Dendritic cell treated with granulocyte-macrophage colony-stimulating factor and Interleukin-4, amounts not matched to agents 40 ng/mL and 50 ng/mL, for 4 days (primary cell): Measurements from ENCODE around the gene CCT6B.
A peak's percentile ranks its signal among the peaks of the same experiment; 100 is the strongest.
"Not testable (repeated sequence)": the region's sequence is repeated elsewhere in the genome, so short reads cannot be mapped to it uniquely, and the experiment has no call there.

ENCODE experiments used
- H3K27ac Mint-ChIP-seq: one replicate; pipeline ENCODE4 v1.8.0; 2022; ENCODE audit warnings: mild to moderate bottlenecking, mixed read lengths
- H3K27me3 Mint-ChIP-seq: one replicate; pipeline ENCODE4 v1.8.0; 2022; ENCODE audit warnings: mild to moderate bottlenecking, mixed read lengths
- H3K36me3 Mint-ChIP-seq: one replicate; pipeline ENCODE4 v1.8.0; 2022; ENCODE audit warnings: low read depth, mixed read lengths
- H3K4me1 Mint-ChIP-seq: one replicate; pipeline ENCODE4 v1.8.0; 2022; ENCODE audit warnings: low read depth, mixed read lengths
- H3K4me3 Mint-ChIP-seq: one replicate; pipeline ENCODE4 v1.8.0; 2022; ENCODE audit warnings: mild to moderate bottlenecking, moderate library complexity, mixed read lengths
- H3K9me3 Mint-ChIP-seq: one replicate; pipeline ENCODE4 v1.8.0; 2022; ENCODE audit warnings: mixed read lengths
- intact Hi-C: fragments of 100-400 bp; cut with micrococcal nuclease; formaldehyde crosslinking; loops from one replicate; pipeline ENCODE4 v1.15.0; 2022

Gene CCT6B, protein sequence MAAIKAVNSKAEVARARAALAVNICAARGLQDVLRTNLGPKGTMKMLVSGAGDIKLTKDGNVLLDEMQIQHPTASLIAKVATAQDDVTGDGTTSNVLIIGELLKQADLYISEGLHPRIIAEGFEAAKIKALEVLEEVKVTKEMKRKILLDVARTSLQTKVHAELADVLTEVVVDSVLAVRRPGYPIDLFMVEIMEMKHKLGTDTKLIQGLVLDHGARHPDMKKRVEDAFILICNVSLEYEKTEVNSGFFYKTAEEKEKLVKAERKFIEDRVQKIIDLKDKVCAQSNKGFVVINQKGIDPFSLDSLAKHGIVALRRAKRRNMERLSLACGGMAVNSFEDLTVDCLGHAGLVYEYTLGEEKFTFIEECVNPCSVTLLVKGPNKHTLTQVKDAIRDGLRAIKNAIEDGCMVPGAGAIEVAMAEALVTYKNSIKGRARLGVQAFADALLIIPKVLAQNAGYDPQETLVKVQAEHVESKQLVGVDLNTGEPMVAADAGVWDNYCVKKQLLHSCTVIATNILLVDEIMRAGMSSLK

GRCh38 chr17:34961093-34961911 lies at the start of gene CCT6B, which contains the start of gene ZNF830:
Gene CCT6B, minus strand, starts transcription at chr17:34961460. Its CDS starts 67 bp downstream, at chr17:34961393.
Gene ZNF830, plus strand, starts transcription at chr17:34961540. Its CDS starts 27 bp downstream, at chr17:34961567.
- H3K27ac Mint-ChIP-seq = peak within 1 kb of the TSS; percentile 97
- no peaks in the 10 kb centered on the region for H3K9me3 Mint-ChIP-seq
- peak within 1 kb of the TSS; percentile 94 for H3K4me3 Mint-ChIP-seq
- peaks cover 5% of the 10 kb centered on the region for H3K27me3 Mint-ChIP-seq
- intact Hi-C loops = loop anchor here (1.0 kb wide), 2 partner anchors 19 to 128 kb away; partner anchors contain the start of gene LIG3
- H3K4me1 Mint-ChIP-seq = peaks cover 21% of the 10 kb centered on the region
- H3K36me3 Mint-ChIP-seq = peaks cover 38% of the 10 kb centered on the region

GRCh38 chr17:35010093-35010492 lies 48.8 kb upstream of the CCT6B start:
- H3K36me3 Mint-ChIP-seq = peaks cover 93% of the 10 kb centered on the region
- no peaks in the 10 kb centered on the region for H3K9me3 Mint-ChIP-seq
- H3K27ac Mint-ChIP-seq = no peak overlapping the region
- H3K27me3 Mint-ChIP-seq = no peaks in the 10 kb centered on the region
- H3K4me1 Mint-ChIP-seq = no peaks in the 10 kb centered on the region
- no peak overlapping the region for H3K4me3 Mint-ChIP-seq
- intact Hi-C loops = no loop called here

DNA sequence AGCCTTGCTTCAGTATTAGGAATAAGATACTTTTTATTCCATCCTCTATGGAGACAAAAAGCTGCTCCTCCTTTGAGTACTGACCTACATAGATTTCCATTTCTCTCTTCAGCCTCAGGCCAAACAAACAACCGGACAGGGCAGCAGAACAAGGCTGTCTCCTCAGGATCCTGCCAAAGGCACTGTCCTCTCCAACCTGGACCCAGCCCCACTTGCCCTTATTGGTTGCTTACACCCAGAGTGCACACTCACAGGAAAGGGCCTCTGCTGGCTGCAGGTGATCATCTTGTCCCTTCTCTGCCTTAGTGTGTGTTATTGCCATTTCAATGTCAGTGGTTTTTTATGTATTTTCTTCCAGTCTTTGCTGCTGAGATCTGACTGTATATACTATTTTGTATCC lies 45.7 kb upstream of the CCT6B start:
- H3K36me3 Mint-ChIP-seq = peaks cover 88% of the 10 kb centered on the region
- H3K27ac Mint-ChIP-seq = peak overlapping the region; percentile 12

DNA sequence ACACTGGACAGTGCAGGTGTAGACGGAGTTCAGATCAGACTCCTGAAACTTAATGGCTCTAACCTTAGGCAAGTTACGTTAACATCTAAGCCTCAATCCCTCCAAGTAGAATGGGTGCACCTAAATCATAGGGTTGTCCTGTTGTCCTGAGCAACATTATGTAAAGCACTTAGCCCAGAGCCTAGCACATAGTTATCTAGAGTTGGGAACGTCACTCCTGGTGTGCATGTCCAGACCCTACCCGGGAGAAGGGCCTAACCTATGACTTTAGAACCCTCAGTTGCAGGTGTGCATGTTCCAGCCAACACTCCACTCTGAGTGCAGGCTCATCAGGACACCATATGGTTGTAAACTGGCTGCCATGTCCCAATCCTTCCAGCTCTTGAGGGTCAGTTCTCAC lies 45.1 kb upstream of the CCT6B start:
- intact Hi-C loops = no loop called here
- Mint-ChIP-seq H3K27me3 (no peaks in the 10 kb centered on the region), H3K4me3 (no peak overlapping the region), H3K36me3 (peaks cover 88% of the 10 kb centered on the region), H3K27ac (no peak overlapping the region), H3K4me1 (no peaks in the 10 kb centered on the region), H3K9me3 (no peaks in the 10 kb centered on the region)

More for the DNA sequence above, 45.7 kb upstream of the CCT6B start:
- no peaks in the 10 kb centered on the region for H3K9me3 Mint-ChIP-seq
- no peak overlapping the region for H3K4me3 Mint-ChIP-seq
- no peaks in the 10 kb centered on the region for H3K27me3 Mint-ChIP-seq
- intact Hi-C loops = no loop called here
- no peaks in the 10 kb centered on the region for H3K4me1 Mint-ChIP-seq

DNA sequence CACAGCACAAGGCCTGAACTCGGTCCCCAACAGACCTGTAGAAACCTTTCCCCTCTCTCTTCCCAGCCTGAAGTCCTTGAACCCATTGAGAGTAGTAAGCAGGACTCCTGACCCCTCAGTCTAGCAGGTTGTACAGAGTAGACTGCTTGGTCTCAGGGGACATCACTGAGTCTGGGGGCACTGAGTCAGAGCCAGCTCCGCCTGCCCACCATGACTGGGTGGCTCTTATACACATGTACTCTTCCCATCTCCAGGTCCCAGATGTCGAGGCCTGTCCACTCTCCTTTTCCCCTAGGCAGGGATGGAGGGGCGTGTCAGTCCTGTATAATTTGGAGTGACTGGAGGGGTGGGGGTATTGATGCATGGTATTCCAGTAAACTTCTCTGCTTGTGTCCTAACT lies 42.5 kb upstream of the CCT6B start:
- Mint-ChIP-seq H3K4me3 (no peak overlapping the region), H3K36me3 (peaks cover 87% of the 10 kb centered on the region), H3K27me3 (no peaks in the 10 kb centered on the region), H3K4me1 (no peaks in the 10 kb centered on the region), H3K27ac (no peak overlapping the region), H3K9me3 (no peaks in the 10 kb centered on the region)
- intact Hi-C loops = no loop called here

DNA sequence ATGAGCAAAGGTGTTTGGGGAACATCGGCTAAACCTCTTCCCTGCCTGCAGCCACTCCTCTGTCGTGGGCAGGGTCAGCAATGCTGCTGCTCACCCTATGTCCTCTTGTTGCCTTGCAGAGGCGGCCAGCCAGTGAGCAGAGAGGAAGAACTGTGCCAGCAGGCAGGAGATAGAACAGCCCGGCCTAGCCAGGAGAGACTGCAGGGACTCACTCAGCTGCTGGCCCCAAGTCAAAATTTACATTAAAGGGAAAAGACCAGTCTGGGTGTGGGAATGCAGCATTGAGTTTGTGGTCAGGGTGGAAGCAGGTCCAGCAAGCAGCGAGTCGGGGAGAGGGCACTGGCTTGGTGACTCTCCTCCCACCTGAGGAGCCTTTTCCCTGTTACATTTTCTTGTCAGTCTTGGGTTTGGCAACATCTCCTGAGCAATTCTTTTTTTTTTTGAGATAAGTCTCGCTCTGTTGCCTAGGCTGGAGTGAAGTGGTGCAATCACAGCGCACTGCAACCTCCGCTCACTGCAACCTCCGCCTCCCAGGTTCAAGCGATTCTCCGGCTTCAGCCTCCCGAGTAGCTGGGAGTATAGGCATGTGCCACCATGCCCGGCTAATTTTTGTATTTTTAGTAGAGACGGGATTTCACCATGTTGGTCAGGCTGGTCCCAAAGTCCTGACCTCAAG lies 41.8 kb upstream of the CCT6B start:
- Mint-ChIP-seq H3K9me3 (no peaks in the 10 kb centered on the region), H3K4me3 (no peak overlapping the region), H3K36me3 (peaks cover 82% of the 10 kb centered on the region), H3K27me3 (no peaks in the 10 kb centered on the region), H3K27ac (no peak overlapping the region), H3K4me1 (peaks cover 5% of the 10 kb centered on the region)
- intact Hi-C loops = no loop called here

DNA sequence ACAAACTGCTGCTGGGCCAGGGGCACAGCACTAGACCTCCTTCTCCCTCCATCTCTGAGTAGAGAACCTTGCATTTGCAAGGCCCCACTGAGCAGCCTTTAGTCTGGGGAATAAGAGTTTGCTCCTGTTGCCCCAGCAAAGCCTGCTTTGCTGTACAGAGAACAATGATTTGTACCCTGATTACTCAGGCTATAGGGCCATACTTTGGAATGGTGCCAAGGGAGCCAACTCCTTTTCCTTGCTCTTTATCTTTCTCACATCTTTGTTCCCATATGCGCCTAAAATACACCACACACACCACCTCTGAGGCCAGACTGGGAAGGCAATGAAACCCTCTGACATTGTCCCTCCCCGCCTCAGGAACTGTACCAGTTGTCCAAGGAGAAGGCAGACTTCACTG lies 40.3 kb upstream of the CCT6B start:
- H3K36me3 Mint-ChIP-seq = peaks cover 70% of the 10 kb centered on the region
- no peaks in the 10 kb centered on the region for H3K9me3 Mint-ChIP-seq
- H3K27ac Mint-ChIP-seq = no peak overlapping the region
- intact Hi-C loops = no loop called here
- H3K27me3 Mint-ChIP-seq = no peaks in the 10 kb centered on the region
- peaks cover 18% of the 10 kb centered on the region for H3K4me1 Mint-ChIP-seq
- no peak overlapping the region for H3K4me3 Mint-ChIP-seq

DNA sequence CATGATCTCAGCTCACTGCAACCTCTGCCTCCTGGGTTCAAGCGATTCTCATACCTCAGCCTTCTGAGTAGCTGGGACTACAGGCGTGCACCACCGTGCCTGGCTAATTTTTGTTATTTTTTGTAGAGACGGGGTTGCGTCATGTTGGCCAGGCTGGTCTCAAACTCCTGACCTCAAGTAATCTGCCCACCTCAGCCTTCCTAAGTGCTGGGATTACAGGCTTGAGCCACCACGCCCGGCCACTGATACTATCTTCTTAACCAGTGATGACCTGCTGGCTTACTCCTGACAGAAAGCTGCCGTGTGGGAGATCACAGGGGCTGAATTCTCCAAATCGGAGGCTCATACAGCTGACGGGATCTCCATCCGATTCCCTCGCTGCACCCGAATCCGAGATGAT lies 39.7 kb upstream of the CCT6B start:
- H3K36me3 Mint-ChIP-seq = peaks cover 73% of the 10 kb centered on the region
- H3K9me3 Mint-ChIP-seq, H3K4me3 Mint-ChIP-seq: not testable (repeated sequence)

GRCh38 chr17:34999456-34999855 lies 38.2 kb upstream of the CCT6B start:
- Mint-ChIP-seq H3K9me3 (no peaks in the 10 kb centered on the region), H3K27ac (no peak overlapping the region), H3K4me1 (peaks cover 27% of the 10 kb centered on the region), H3K36me3 (peaks cover 80% of the 10 kb centered on the region), H3K4me3 (no peak overlapping the region), H3K27me3 (no peaks in the 10 kb centered on the region)
- intact Hi-C loops = no loop called here

More for the DNA sequence above, 39.7 kb upstream of the CCT6B start:
- H3K4me1 Mint-ChIP-seq = peaks cover 24% of the 10 kb centered on the region
- H3K27ac Mint-ChIP-seq, intact Hi-C loops, H3K27me3 Mint-ChIP-seq: not testable (repeated sequence)

DNA sequence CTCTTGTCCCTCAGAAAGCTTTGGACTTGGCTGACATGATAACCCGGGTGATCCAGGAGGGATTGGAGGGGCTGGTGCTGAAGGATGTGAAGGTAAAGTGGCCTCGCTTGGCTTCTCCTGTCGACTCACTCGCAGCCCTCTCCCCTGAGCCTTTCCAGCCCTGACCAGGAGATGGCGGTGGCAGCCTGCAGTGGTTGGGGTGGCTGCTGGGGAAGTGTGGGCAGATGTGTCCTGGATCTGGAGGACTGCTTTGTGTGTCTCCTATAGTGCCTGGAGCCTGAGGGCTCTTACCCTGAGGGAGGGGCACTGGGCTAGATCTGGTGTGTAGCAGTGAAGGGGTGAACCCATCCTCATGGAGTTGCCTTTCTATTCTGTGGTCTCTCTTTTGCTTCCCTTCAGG lies 36.9 kb upstream of the CCT6B start:
- H3K36me3 Mint-ChIP-seq = peaks cover 76% of the 10 kb centered on the region
- no peaks in the 10 kb centered on the region for H3K27me3 Mint-ChIP-seq
- peak overlapping the region; percentile 35 for H3K27ac Mint-ChIP-seq

DNA sequence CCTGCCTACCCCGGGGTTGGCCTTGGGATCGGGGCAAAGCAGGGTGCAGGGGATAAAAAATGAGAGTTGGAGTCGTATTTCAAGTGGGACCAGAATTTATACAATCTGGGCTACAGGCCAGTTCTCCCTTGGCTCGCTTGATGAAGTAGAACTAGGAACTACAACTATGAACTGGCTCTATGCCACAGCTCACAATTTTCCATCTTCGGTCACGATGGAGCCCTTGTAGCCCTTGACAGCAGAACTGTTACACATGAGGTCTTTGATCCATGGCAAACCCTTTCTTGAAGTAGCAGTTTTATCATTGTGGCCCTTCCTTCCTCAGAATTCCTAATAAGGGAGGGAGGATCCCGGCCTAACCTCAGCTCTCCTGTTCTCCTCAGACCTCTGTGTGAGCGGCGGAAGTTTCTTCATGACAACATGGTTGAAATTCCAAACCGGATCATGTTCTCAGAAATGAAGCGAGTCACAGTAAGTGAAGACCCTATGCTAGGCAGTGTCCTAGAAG lies 36.1 kb upstream of the CCT6B start:
- H3K27me3 Mint-ChIP-seq = no peaks in the 10 kb centered on the region
- intact Hi-C loops = no loop called here
- peak overlapping the region; percentile 38 for H3K27ac Mint-ChIP-seq
- no peaks in the 10 kb centered on the region for H3K9me3 Mint-ChIP-seq
- H3K36me3 Mint-ChIP-seq = peaks cover 76% of the 10 kb centered on the region
- no peak overlapping the region for H3K4me3 Mint-ChIP-seq
- peaks cover 34% of the 10 kb centered on the region for H3K4me1 Mint-ChIP-seq

More for the DNA sequence above, 36.9 kb upstream of the CCT6B start:
- peaks cover 27% of the 10 kb centered on the region for H3K4me1 Mint-ChIP-seq
- no peak overlapping the region for H3K4me3 Mint-ChIP-seq
- H3K9me3 Mint-ChIP-seq = no peaks in the 10 kb centered on the region
- intact Hi-C loops = loop anchor here (1.0 kb wide), 1 partner anchor 122 kb away; no protein-coding TSS in a partner anchor

- intact Hi-C loops = no loop called here
- Mint-ChIP-seq H3K9me3 (no peaks in the 10 kb centered on the region), H3K27ac (peak overlapping the region; percentile 38), H3K4me1 (peaks cover 42% of the 10 kb centered on the region), H3K27me3 (no peaks in the 10 kb centered on the region), H3K36me3 (peaks cover 77% of the 10 kb centered on the region), H3K4me3 (no peak overlapping the region)
These were observed 35.4 kb upstream of the CCT6B start for GRCh38 chr17:34996422-34997285.

DNA sequence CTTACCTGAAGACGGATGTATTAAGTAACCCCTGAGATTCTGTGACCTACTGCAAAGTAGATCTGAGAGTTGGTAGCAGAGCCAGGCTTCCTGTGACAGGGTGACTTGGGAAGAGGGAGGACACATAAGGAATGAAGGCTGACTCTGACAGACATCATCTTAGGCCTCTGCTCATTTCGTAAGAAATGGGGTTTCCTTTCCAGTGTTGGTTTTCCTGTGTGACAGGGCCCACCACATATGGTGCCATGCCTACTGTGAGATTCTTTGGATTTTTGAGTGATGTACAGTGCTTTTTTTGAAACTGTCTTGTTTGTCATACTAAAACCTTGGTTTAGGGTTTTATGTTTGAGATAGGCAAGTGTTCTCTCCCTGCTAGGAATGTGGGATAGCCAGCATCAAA lies 31.8 kb upstream of the CCT6B start:
- Mint-ChIP-seq H3K36me3 (peaks cover 78% of the 10 kb centered on the region), H3K4me1 (peaks cover 59% of the 10 kb centered on the region), H3K27ac (peak overlapping the region; percentile 45), H3K27me3 (no peaks in the 10 kb centered on the region), H3K9me3 (no peaks in the 10 kb centered on the region), H3K4me3 (no peak overlapping the region)
- intact Hi-C loops = no loop called here
